RWPE1 (cell line): ENCODE data around the gene ABCA7.
A peak's percentile ranks its signal among the peaks of the same experiment; 100 is the strongest.

Source experiments
- CTCF ChIA-PET: fragments of 350-600 bp; sonication (Branson Sonifier 250); formaldehyde crosslinking; extraction: SDS; loops from one replicate; lab custom pipeline; 2021; lab: Yijun Ruan, JAX
- POLR2A ChIA-PET: fragments of 400-600 bp; formaldehyde crosslinking; extraction: SDS; loops from one replicate; lab custom pipeline; 2020; ENCODE audit warnings: antibody characterized with exemption; ENCODE audit not compliant: low non-redundant PET; lab: Yijun Ruan, JAX
- DNase-seq: peaks from one replicate; pipeline ENCODE4 v3.0.0; 2012; ENCODE audit warnings: low spot score
- H3K27ac ChIP-seq: fragments of 450-650 bp; 2 replicates; pipeline ENCODE4 v1.5.1; 2017
- TF ChIP-seq, protein P1 (sequence below): fragments of 450-650 bp; conservative IDR thresholded peaks from 2 replicates; pipeline ENCODE4 v1.5.1; 2017; ENCODE audit warnings: low read depth, mild to moderate bottlenecking

Gene ABCA7

DNA sequence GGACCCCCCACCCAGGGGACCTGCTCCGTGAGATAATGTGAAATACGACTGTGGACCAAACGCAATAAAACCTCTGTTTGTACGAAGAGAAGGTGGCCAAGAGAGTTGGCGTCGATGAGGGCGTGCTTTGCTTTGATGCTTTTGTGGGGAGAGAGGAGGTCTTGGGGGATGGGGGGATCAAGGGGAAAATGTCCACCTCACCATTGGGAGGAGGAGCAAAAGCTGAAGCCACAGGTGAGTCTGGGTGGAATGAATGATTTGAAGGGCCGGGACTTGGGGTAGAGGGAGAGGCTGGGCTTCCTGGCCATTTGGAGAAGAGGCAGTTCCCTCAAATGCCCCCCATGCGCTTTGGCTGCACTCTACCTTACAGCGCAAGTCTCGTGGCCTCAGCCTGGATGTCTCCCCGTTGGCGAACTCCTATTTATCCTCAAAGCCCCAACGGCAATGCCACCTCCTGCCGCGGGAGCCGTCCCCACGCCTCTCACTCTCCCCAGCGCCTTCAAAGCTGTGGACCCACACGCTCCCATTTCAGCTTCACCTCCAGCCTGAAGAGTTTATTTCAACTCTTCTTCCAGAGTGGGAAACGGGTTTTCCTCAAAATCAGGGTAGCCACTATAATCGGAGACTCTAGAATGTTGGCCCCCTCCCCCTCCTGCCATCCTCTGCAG, 795 bp upstream of the ABCA7 start:
- ChIA-PET CTCF (interaction anchor here (0.6 kb wide), 1 partner anchor 206 kb away, joined by 3 read pairs; no protein-coding TSS in a partner anchor), POLR2A (interaction anchor here (1.6 kb wide), 1 partner anchor 11 kb away, joined by 11 read pairs; no protein-coding TSS in a partner anchor)
- TF ChIP-seq, protein P1, sequence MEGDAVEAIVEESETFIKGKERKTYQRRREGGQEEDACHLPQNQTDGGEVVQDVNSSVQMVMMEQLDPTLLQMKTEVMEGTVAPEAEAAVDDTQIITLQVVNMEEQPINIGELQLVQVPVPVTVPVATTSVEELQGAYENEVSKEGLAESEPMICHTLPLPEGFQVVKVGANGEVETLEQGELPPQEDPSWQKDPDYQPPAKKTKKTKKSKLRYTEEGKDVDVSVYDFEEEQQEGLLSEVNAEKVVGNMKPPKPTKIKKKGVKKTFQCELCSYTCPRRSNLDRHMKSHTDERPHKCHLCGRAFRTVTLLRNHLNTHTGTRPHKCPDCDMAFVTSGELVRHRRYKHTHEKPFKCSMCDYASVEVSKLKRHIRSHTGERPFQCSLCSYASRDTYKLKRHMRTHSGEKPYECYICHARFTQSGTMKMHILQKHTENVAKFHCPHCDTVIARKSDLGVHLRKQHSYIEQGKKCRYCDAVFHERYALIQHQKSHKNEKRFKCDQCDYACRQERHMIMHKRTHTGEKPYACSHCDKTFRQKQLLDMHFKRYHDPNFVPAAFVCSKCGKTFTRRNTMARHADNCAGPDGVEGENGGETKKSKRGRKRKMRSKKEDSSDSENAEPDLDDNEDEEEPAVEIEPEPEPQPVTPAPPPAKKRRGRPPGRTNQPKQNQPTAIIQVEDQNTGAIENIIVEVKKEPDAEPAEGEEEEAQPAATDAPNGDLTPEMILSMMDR: no peak
- no peak for DNase-seq
- H3K27ac ChIP-seq: peak overlapping the region; percentile 81

- peak; percentile 99 for DNase-seq
- TF ChIP-seq, protein P1: no peak
- CTCF ChIA-PET: interaction anchor here (0.6 kb wide), 1 partner anchor 184 kb away, joined by 3 read pairs; no protein-coding TSS in a partner anchor
- POLR2A ChIA-PET: interaction anchor here (0.5 to 1.6 kb wide), 3 partner anchors 13 to 63 kb away, joined by 3 to 11 read pairs (median 3); partner anchors contain the start of gene GPX4
- H3K27ac ChIP-seq: peak overlapping the region; percentile 81
These were observed 767 bp downstream of the ABCA7 start for GRCh38 chr19:1040476-1041271.

GRCh38 chr19:1041272-1041834, 1.4 kb downstream of the ABCA7 start:
- CTCF ChIA-PET: interaction anchor here (0.6 kb wide), 1 partner anchor 185 kb away, joined by 3 read pairs; no protein-coding TSS in a partner anchor
- TF ChIP-seq, protein P1: no peak
- DNase-seq: no peak
- H3K27ac ChIP-seq: peak overlapping the region; percentile 81
- POLR2A ChIA-PET: no interaction called here

- CTCF ChIA-PET: interaction anchor here (0.5 to 0.6 kb wide), 2 partner anchors 43 to 185 kb away, joined by 3 read pairs; no protein-coding TSS in a partner anchor
- H3K27ac ChIP-seq: peak overlapping the region; percentile 81
- POLR2A ChIA-PET: no interaction called here
- TF ChIP-seq, protein P1: no peak
- DNase-seq: no peak
These were observed 2.2 kb downstream of the ABCA7 start for GRCh38 chr19:1041835-1042685.

- TF ChIP-seq, protein P1: no peak
- DNase-seq: no peak
- H3K27ac ChIP-seq: peak overlapping the region; percentile 4; the same call in 1 of the 2 replicates
- ChIA-PET POLR2A (interaction anchor here (0.6 kb wide), 1 partner anchor 130 kb away, joined by 7 read pairs; no protein-coding TSS in a partner anchor), CTCF (interaction anchor here (1.0 kb wide), 1 partner anchor 60 kb away, joined by 3 read pairs; no protein-coding TSS in a partner anchor)
These were observed 3.0 kb downstream of the ABCA7 start for GRCh38 chr19:1042689-1043511.
